ENCODE data around the gene TLE6. TPM values are rescaled to one million over a fixed set of nuclear protein-coding genes. Genes with fewer than 3 reads are reported as not detected.
"Not testable (repeated sequence)": the region's sequence is repeated elsewhere in the genome, so short reads cannot be mapped to it uniquely, and the experiment has no call there.

The TLE6 gene
- polyA plus RNA-seq, 4 donors: 6.4 to 11.4 (median 10.5) TPM

- DNase-seq (ENCODE audit: low read depth in 4 of 4, low spot score in 2 of 4): no peak
Observed at GRCh38 chr19:2973229-2973628, 4.1 kb upstream of the TLE6 start.

DNA sequence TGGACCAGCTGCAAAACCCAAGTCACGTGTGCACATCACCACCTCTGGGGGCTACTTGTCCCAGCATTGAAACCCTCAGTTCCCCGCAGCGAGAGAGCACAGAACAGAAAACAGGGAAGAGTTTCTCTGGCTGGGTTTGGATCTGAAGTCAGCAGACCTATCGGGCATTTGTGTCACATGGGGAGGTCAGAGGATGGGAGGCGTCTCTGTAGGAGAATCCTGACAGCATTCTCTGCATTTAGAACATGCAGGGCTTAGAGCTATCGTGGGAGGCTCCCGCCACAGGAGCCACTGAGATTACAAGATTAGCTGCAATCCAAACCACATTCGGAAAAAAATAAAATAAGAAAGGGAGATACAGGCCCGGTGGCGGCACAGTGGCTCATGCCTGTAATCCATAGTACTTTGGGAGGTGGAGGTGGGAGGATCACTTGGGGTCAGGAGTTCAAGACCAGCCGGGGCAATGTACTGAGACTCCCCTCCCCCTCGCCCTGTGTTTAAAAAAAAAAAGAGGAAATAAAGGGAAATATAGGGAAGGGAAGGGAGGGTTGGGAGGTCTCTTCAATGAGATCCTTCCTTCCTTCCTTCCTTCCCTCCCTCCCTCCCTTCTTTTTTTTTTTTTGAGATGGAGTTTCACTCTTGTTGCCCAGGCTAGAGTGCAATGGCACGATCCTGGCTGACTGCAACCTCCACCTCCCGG lies 2.9 kb upstream of the TLE6 start:
- DNase-seq (ENCODE audit: low read depth in 4 of 4, low spot score in 2 of 4): no peak

- no peak for DNase-seq (ENCODE audit: low read depth in 4 of 4, low spot score in 2 of 4)
Observed at GRCh38 chr19:2976609-2977000, 759 bp upstream of the TLE6 start.

DNA sequence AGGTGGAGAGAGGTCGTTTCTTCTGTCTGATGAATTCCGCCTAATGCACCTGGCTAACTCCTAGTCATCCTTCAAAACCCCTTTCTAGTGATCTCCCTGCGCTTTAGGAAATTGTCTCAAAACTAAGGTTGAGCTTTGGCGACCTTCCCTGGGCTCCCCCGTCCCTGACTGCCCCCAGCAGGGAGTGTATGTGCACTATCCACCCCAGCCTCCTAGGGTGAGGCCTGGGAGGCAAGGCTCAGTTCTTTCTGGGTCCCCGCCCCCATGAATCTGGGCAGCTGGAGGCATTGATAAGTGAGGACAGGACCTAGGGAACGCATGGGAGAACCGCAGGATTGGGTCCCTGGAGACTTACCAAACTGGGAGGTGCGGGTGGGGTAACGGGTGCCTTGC lies 378 bp downstream of the TLE6 start:
- no peak for DNase-seq (ENCODE audit: low read depth in 4 of 4, low spot score in 2 of 4)

DNA sequence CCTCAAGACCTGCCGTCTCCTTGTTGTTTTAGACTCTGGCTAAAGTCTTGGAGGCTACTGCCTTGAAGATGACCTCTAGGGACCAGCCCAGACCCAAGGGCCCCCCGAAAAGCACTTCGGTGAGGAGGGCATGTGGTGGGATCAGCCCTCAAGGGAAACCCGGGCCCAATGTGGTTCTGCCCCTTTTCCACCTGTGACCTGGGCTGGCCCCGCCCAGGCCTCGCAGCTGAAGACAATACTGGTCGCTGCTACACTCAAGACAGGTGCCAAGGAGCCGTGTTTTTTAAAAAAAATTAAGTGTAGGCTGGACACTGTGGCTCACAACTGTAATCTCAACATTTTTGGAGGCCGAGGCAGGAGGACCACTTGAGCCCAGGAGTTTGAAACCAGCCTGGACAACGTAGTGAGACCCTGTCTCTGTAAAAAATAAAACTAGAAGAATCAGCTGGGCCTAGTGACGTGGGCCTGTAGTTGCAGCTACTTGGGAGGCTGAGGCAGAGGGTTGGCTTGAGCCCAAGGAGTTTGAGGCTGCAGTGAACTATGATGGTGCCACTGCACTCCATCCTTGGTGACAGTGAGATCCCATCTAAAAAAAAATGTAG lies 903 bp downstream of the TLE6 start:
- DNase-seq (ENCODE audit: low read depth in 4 of 4, low spot score in 2 of 4): no peak

DNA sequence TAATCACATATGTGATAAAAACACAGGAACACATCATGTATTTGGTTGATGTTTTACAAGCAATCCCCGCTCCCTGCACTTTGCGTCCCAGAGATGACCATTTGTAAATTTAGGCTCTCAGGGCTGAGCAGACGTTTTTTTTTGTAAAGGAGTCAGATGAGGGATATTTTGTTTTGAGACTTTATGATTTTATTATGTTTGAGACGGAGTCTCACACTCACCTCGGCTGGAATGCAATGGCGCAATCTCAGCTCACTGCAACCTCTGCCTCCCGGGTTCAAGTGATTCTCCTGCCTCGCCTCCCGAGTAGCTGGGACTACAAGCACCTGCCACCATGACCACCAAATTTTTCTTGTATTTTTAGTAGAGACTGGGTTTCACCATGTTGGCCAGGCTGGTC lies 1.4 kb downstream of the TLE6 start:
- DNase-seq (ENCODE audit: low read depth in 4 of 4, low spot score in 2 of 4): no peak

DNA sequence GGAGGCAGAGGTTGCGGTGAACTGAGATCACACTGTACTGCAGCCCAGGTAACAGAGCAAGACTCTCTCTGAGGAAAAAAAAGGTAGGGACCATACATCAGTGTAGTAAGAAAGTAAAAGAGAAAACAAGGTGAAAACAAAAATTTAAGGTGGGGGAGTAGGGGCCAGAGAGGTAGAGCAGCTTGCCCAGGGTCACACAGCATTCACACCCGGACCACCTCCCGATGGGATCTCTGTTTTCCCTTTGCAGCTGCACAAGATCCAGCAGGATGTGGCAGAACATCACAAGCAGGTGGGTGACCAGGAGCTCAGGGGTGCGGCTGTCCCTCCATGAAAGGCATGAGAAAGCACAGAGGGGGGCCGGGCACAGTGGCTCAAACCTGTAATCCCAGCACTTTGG lies 4.5 kb downstream of the TLE6 start:
- DNase-seq (ENCODE audit: low read depth in 4 of 4, low spot score in 2 of 4): no peak

- no peak for DNase-seq (ENCODE audit: low read depth in 4 of 4, low spot score in 2 of 4)
Observed at GRCh38 chr19:2982561-2982960, 5.2 kb downstream of the TLE6 start.

GRCh38 chr19:2982983-2983350 lies 5.6 kb downstream of the TLE6 start:
- DNase-seq (ENCODE audit: low read depth in 4 of 4, low spot score in 2 of 4): no peak

DNA sequence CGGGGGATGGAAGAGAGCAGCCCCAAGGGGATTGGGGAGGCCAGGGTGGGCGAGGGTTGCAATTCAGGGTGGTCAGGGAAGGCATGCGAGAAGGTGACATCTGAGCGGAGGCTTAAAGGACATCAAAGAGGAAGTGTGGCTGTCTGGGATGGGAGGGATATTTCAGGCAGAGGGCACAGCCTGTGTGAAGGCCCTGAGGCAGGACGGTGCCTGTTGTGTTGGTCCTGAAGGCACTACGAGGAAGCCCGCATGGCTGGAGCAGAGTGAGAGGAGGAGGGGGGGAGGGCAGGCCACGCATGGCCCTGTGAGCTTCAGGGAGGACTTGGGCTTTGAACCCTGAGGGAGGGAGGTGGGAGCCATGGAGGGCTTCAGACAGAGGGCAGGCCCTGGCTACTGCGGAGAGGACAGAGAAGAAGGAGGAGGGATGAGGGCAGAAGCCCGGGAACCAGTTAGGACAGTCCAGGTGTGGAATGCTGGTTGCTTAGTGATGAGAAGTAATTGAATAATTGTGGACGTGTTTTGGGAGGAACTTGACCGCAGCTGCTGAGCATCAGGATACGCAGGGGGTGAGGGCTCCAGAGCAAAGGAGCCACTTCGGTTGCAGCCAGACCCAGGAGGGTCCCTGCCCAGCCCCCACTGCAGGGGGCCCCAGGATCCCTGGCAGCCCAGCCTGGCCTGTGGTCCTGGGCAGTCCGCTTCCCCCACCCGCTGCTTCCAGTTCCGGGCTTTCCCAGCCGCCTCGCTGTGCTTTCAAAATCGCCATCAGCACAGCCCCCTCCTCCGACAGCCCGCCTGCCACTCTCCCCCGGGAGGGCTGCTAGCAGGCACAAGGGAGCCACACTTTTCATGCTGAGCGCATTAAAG lies 6.2 kb downstream of the TLE6 start:
- DNase-seq (ENCODE audit: low read depth in 4 of 4, low spot score in 2 of 4): no peak

GRCh38 chr19:2984215-2984528 lies 6.8 kb downstream of the TLE6 start:
- no peak for DNase-seq (ENCODE audit: low read depth in 4 of 4, low spot score in 2 of 4)

DNA sequence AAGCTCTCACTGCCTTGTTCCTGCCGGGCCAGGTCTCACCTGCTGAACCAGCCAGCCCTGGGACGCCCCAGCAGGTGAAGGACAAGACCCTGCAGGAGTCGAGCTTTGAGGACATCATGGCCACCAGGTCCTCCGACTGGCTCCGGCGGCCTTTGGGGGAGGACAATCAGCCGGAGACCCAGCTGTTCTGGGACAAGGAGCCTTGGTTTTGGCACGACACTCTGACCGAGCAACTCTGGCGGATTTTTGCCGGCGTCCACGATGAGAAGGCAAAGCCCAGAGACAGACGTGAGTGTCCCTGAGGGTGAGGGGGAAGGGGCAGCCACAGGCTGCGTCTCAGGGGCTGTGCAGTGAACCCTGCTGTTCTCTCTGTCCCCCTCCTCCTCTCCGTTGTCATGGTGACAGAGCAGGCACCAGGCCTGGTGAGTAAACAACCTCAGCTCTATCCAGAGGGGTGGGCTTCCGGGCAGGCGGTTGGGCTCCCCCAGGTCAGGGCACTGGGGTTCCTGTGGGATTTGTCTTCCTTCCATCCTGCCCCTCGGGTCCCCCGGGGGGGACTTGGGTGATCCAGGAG lies 9.7 kb downstream of the TLE6 start:
- no peak for DNase-seq (ENCODE audit: low read depth in 4 of 4, low spot score in 2 of 4)

GRCh38 chr19:2987797-2988196 lies 10.4 kb downstream of the TLE6 start:
- no peak for DNase-seq (ENCODE audit: low read depth in 4 of 4, low spot score in 2 of 4)

DNA sequence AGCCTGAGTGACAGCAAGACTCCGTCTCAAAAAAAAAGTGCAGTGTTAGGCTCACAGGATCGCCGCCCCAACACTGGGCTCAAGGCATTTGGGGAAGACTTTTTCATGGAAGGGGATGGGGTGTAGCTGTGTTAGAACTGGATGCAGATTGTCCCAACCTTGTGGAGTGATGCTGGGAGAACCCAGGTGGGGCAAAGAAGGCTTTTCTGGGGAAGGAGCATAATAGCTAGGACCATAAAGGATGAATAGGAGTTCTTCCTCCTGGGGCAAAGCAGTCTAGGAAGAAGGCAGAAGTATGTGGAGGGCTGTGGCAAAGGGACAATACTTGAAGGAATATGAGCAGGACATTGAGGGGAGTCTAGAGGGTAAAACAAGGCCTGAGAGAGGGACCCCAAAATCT lies 11.2 kb downstream of the TLE6 start:
- no peak for DNase-seq (ENCODE audit: low read depth in 4 of 4, low spot score in 2 of 4)

- DNase-seq (ENCODE audit: low read depth in 4 of 4, low spot score in 2 of 4): no peak
Observed at GRCh38 chr19:2989236-2989946, 12.0 kb downstream of the TLE6 start.

DNA sequence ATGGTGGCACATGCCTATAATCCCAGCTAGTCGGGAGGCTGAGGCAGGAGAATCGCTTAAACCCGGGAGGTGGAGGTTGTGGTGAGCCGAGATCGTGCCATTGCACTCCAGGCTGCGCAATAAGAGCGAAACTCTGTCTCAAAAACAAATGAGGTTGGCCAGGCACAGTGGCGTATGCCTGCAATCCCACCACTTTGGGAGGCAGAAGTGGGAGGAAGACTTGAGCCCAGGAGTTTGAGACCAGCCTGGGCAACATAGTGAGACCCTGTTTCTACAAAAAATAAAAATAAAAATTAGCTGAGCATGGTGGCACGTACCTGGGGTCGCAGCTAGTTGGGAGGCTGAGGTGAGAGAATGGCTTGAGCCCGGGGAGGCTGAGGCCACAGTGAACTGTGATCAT lies 15.0 kb downstream of the TLE6 start:
- not testable (repeated sequence) for DNase-seq (ENCODE audit: low read depth in 4 of 4, low spot score in 2 of 4)

DNA sequence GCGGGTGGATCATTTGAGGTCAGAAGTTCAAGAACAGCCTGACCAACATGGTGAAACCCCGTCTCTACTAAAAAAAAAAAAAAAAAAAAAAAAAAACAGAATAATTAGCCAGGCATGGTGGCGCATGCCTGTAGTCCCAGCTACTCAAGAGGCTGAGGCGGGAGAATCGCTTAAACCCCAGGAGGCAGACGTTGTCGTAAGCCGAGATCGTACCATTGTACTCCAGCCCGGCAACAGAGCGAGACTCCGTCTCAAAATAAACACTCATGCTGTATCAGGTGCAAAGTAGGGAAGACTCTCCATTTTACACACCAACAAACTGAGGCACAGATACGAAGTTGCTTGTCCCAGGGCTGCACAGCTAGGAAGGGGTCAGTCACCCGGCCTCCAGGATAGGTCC lies 15.6 kb downstream of the TLE6 start:
- DNase-seq (ENCODE audit: low read depth in 4 of 4, low spot score in 2 of 4): no peak

DNA sequence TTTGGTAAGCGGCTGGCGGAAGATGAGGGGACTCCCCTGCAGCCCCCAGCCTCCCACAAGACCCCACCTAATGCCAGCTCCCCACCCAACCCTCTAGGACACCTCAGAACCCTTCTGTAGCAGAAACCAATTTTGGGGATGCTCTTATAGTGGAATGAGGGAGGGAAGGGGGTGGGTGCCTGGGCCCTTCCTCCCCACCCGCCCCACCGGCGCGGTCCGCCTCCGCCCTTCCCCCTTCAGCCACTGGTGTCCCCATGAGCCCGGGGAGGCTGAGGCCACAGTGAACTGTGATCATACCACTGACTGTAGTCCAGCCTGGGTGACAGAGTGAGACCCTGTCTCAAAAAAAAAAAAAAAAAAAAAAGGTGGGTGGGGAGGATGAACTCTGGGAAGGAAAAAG lies 16.2 kb downstream of the TLE6 start:
- DNase-seq (ENCODE audit: low read depth in 4 of 4, low spot score in 2 of 4): no peak

- DNase-seq (ENCODE audit: low read depth in 4 of 4, low spot score in 2 of 4): no peak
Observed at GRCh38 chr19:2994588-2995131, 17.3 kb downstream of the TLE6 start.

DNA sequence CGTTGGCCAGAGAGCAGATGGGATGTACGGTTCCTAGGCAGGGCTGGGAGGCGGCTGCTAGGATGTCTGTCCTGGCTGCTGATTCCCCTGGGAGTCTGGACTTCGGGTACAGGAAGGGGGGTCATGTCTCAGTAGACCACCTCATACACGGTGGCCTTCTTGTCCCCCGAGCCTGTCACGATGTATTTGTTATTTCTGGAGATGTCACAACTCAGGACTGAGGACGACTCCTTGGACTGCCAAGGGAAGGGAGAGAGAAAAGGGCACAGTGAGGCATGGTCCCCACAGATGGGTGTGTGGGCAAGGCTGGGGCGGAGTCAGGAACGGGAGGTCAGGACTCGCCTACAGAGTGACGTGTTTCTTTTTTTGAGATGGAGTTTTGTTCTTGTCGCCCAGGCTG lies 20.4 kb downstream of the TLE6 start:
- DNase-seq (ENCODE audit: low read depth in 4 of 4, low spot score in 2 of 4): no peak

DNA sequence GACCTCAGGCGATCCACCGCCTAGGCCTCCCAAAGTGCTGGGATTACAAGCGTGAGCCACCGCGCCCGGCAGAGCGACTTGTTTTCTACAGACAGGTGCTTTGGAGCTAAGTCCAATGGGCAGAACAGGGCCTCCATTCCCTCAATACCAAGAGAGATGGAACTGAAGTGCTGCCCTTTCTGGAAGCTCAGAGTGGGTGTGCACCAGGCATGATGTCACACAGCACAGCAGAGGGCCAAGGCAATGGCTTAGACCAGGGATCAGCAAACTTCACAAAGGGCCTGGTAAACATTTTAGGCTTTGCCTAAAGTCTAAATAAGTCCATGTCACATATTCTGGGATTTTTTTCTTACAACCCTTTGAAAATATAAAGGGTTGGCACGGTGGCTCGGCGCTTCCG lies 21.3 kb downstream of the TLE6 start:
- no peak for DNase-seq (ENCODE audit: low read depth in 4 of 4, low spot score in 2 of 4)

Data from left renal cortex interstitium (tissue), 4 donors.